Measurements from ENCODE around the gene KCNH6.

KCNH6 gene

DNA sequence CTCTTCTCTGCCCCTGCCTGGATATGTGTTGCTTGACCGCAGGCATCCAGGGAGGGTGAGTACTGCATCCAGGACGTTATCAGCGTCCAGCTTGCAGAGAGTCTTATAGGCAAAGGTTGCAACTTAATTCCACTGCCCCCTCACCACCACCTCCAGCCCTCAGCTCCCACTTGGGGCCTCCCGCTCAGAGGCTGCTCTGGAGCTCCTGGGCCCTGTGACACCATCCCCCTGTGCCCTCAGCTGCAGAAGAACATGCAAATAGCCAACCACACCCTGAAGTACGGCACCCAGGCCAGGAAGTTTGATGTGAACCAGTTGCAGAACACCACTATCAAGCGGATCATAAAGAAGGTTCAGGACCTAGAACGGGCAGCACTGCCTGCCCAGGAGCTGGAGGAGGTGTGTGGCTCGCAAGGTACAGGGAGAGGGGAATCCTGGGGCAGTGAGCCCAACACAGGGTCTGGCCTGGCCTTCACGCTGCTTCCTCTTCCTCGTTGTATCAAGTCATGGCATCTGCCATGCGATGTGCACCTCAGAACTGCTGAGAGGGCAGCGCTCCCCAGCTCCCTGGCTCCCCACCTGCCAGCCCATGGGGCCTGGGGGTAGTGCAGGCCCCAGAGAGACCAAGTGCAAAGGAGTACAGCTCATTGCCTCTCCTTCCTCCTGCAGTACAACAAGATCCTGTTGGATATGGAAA lies 36.7 kb upstream of the KCNH6 start:
- H3K23ac ChIP-seq (ENCODE audit: low read length) = no peak overlapping the region
- no peak overlapping the region for H3K4ac ChIP-seq (ENCODE audit: low read depth, low read length)
- no peaks in the 10 kb centered on the region for H3K4me1 ChIP-seq (ENCODE audit: control insufficient read depth, low read depth, low read length)
- H3K79me2 ChIP-seq (ENCODE audit: control insufficient read depth, insufficient read depth, low read length) = no peaks in the 10 kb centered on the region
- no peaks in the 10 kb centered on the region for H3K79me1 ChIP-seq (ENCODE audit: low read length)
- no peak overlapping the region for H3K9ac ChIP-seq (ENCODE audit: low read length)
- H4K8ac ChIP-seq (ENCODE audit: low read depth, low read length) = no peak overlapping the region
- H3K18ac ChIP-seq (ENCODE audit: low read length) = no peak overlapping the region
- H3K27me3 ChIP-seq (ENCODE audit: insufficient read depth, low read length, poor library complexity) = no peaks in the 10 kb centered on the region
- WGBS (ENCODE audit: extremely low coverage, insufficient coverage, low lambda C conversion rate) = no CpG with 5 or more reads among the region's 12 CpGs
- no peak overlapping the region for H2BK15ac ChIP-seq (replicated peaks; ENCODE audit: low read depth)
- H3K27ac ChIP-seq (ENCODE audit: low read depth, low read length) = no peak overlapping the region
- no peak overlapping the region for H3K56ac ChIP-seq (ENCODE audit: low read length)
- no peak overlapping the region for H4K5ac ChIP-seq (ENCODE audit: low read length)
- H2BK120ac ChIP-seq (ENCODE audit: low read depth, low read length) = no peak overlapping the region
- DNase-seq = no peak
- H3K36me3 ChIP-seq (ENCODE audit: control insufficient read depth, insufficient read depth, low read length) = no peaks in the 10 kb centered on the region
- no peak overlapping the region for H3K4me3 ChIP-seq (ENCODE audit: low read length)
- no peak overlapping the region for H3K4me2 ChIP-seq (ENCODE audit: low read length)
- no peak overlapping the region for H2BK5ac ChIP-seq (ENCODE audit: low read length)
- no peak overlapping the region for H2AK5ac ChIP-seq (ENCODE audit: low read length)

DNA sequence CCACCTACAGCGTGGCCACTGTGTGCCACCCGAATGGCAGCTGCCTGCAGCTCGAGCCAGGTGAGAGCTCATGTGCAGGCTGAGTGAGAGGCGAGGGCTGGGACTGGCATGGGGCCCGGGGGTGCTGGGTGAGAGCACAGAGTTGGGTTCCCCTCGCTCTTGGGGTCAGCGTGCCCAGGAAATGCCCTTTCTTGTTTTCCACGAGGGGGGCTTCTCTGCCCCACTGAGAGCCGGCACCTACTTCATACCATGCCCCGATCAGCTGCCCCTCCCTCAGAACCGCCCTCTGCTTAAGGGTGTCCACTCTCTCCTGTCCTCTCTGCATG lies 36.2 kb upstream of the KCNH6 start:
- Histone ChIP-seq H2BK5ac (ENCODE audit: low read length) (no peak overlapping the region), H3K56ac (ENCODE audit: low read length) (no peak overlapping the region), H3K79me1 (ENCODE audit: low read length) (no peaks in the 10 kb centered on the region), H3K79me2 (ENCODE audit: control insufficient read depth, insufficient read depth, low read length) (no peaks in the 10 kb centered on the region), H3K18ac (ENCODE audit: low read length) (no peak overlapping the region), H3K4ac (ENCODE audit: low read depth, low read length) (no peak overlapping the region), H3K4me3 (ENCODE audit: low read length) (no peak overlapping the region), H3K27me3 (ENCODE audit: insufficient read depth, low read length, poor library complexity) (no peaks in the 10 kb centered on the region), H4K5ac (ENCODE audit: low read length) (no peak overlapping the region), H3K23ac (ENCODE audit: low read length) (no peak overlapping the region), H2AK5ac (ENCODE audit: low read length) (no peak overlapping the region), H4K8ac (ENCODE audit: low read depth, low read length) (no peak overlapping the region), H3K27ac (ENCODE audit: low read depth, low read length) (no peak overlapping the region), H3K4me2 (ENCODE audit: low read length) (no peak overlapping the region), H3K9ac (ENCODE audit: low read length) (no peak overlapping the region), H3K4me1 (ENCODE audit: control insufficient read depth, low read depth, low read length) (no peaks in the 10 kb centered on the region), H2BK15ac (replicated peaks; ENCODE audit: low read depth) (no peak overlapping the region), H3K36me3 (ENCODE audit: control insufficient read depth, insufficient read depth, low read length) (no peaks in the 10 kb centered on the region), H2BK120ac (ENCODE audit: low read depth, low read length) (no peak overlapping the region)
- no peak for DNase-seq
- no CpG with 5 or more reads among the region's 11 CpGs for WGBS (ENCODE audit: extremely low coverage, insufficient coverage, low lambda C conversion rate)

DNA sequence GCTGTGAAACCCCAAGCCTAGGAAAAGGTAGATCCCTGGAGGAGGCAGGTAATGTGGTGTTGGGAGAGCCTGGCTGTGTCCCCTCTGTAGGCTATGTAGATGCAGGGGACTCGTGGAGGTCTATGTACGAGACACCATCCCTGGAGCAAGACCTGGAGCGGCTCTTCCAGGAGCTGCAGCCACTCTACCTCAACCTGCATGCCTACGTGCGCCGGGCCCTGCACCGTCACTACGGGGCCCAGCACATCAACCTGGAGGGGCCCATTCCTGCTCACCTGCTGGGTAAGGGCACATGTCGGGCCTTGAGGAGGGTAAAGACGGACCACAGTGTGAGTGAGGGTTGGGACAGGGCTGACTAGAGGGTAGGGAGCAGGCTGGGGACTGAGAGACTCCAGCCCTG lies 34.3 kb upstream of the KCNH6 start:
- Histone ChIP-seq H3K18ac (ENCODE audit: low read length) (no peak overlapping the region), H3K4me1 (ENCODE audit: control insufficient read depth, low read depth, low read length) (no peaks in the 10 kb centered on the region), H3K27ac (ENCODE audit: low read depth, low read length) (no peak overlapping the region), H2BK120ac (ENCODE audit: low read depth, low read length) (no peak overlapping the region), H3K4me2 (ENCODE audit: low read length) (no peak overlapping the region), H2AK5ac (ENCODE audit: low read length) (no peak overlapping the region), H3K4ac (ENCODE audit: low read depth, low read length) (no peak overlapping the region), H2BK5ac (ENCODE audit: low read length) (no peak overlapping the region), H2BK15ac (replicated peaks; ENCODE audit: low read depth) (no peak overlapping the region), H3K79me2 (ENCODE audit: control insufficient read depth, insufficient read depth, low read length) (no peaks in the 10 kb centered on the region), H3K27me3 (ENCODE audit: insufficient read depth, low read length, poor library complexity) (no peaks in the 10 kb centered on the region), H3K9ac (ENCODE audit: low read length) (no peak overlapping the region), H3K23ac (ENCODE audit: low read length) (no peak overlapping the region), H3K79me1 (ENCODE audit: low read length) (no peaks in the 10 kb centered on the region), H3K36me3 (ENCODE audit: control insufficient read depth, insufficient read depth, low read length) (no peaks in the 10 kb centered on the region), H3K4me3 (ENCODE audit: low read length) (no peak overlapping the region), H3K56ac (ENCODE audit: low read length) (no peak overlapping the region), H4K5ac (ENCODE audit: low read length) (no peak overlapping the region), H4K8ac (ENCODE audit: low read depth, low read length) (no peak overlapping the region)
- no CpG with 5 or more reads among the region's 10 CpGs for WGBS (ENCODE audit: extremely low coverage, insufficient coverage, low lambda C conversion rate)
- no peak for DNase-seq

DNA sequence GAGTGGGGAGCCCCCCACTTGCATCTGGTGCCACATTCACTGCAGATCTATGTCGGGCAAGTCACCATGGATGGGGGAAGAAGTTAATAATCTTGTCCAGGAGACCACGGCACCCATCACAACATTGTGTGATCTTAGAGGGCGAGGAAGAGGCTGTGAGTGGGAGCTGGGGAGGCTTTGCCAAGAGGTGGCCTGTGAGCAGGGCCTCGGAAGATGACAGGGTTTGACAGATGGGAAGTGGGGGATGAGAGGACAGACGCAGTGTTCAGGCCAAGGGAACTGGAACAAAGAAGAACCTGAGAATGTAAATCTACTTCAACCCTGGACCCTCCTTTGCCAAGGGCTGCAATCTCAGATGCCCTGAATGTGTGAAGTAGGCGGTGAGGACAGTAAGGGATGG lies 33.9 kb upstream of the KCNH6 start:
- DNase-seq = no peak
- Histone ChIP-seq H2BK120ac (ENCODE audit: low read depth, low read length) (no peak overlapping the region), H3K4ac (ENCODE audit: low read depth, low read length) (no peak overlapping the region)

DNA sequence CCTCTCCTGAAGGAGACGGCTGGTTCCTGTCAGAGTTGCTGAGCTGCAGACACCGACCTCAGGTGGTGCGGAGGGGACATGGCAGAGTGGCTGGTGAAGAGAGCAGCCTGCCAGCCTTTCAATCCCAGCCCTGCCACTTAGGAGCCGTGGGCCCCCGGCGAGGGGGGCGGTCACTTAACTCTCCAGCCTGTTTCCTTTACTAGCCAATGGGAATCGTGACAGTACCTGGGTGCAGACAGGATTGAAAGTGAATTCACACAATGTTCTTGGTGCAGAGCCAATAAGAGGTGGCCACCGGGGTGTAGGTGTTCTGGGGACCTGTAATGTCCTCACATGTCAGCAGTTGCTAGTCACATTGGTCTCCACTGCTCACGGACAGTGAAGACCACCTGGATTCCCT lies 32.8 kb upstream of the KCNH6 start:
- Histone ChIP-seq H3K79me1 (ENCODE audit: low read length) (no peaks in the 10 kb centered on the region), H4K5ac (ENCODE audit: low read length) (no peak overlapping the region), H3K36me3 (ENCODE audit: control insufficient read depth, insufficient read depth, low read length) (no peaks in the 10 kb centered on the region), H4K8ac (ENCODE audit: low read depth, low read length) (no peak overlapping the region), H3K4me2 (ENCODE audit: low read length) (no peak overlapping the region), H3K18ac (ENCODE audit: low read length) (no peak overlapping the region), H3K27ac (ENCODE audit: low read depth, low read length) (no peak overlapping the region), H3K79me2 (ENCODE audit: control insufficient read depth, insufficient read depth, low read length) (no peaks in the 10 kb centered on the region), H2BK15ac (replicated peaks; ENCODE audit: low read depth) (no peak overlapping the region), H3K9ac (ENCODE audit: low read length) (no peak overlapping the region), H3K4me1 (ENCODE audit: control insufficient read depth, low read depth, low read length) (no peaks in the 10 kb centered on the region), H3K56ac (ENCODE audit: low read length) (no peak overlapping the region), H3K4me3 (ENCODE audit: low read length) (no peak overlapping the region), H2BK120ac (ENCODE audit: low read depth, low read length) (no peak overlapping the region), H2BK5ac (ENCODE audit: low read length) (no peak overlapping the region), H3K23ac (ENCODE audit: low read length) (no peak overlapping the region), H3K27me3 (ENCODE audit: insufficient read depth, low read length, poor library complexity) (no peaks in the 10 kb centered on the region), H3K4ac (ENCODE audit: low read depth, low read length) (no peak overlapping the region), H2AK5ac (ENCODE audit: low read length) (no peak overlapping the region)
- WGBS (ENCODE audit: extremely low coverage, insufficient coverage, low lambda C conversion rate) = no CpG with 5 or more reads among the region's 10 CpGs
- peak; percentile 18 for DNase-seq

More for the DNA sequence above, 33.9 kb upstream of the KCNH6 start:
- no peaks in the 10 kb centered on the region for H3K27me3 ChIP-seq (ENCODE audit: insufficient read depth, low read length, poor library complexity)
- H3K27ac ChIP-seq (ENCODE audit: low read depth, low read length) = no peak overlapping the region
- no peak overlapping the region for H3K4me2 ChIP-seq (ENCODE audit: low read length)
- no peaks in the 10 kb centered on the region for H3K36me3 ChIP-seq (ENCODE audit: control insufficient read depth, insufficient read depth, low read length)
- no peak overlapping the region for H3K4me3 ChIP-seq (ENCODE audit: low read length)
- no peak overlapping the region for H3K18ac ChIP-seq (ENCODE audit: low read length)
- H4K8ac ChIP-seq (ENCODE audit: low read depth, low read length) = no peak overlapping the region
- H3K9ac ChIP-seq (ENCODE audit: low read length) = no peak overlapping the region
- H3K4me1 ChIP-seq (ENCODE audit: control insufficient read depth, low read depth, low read length) = no peaks in the 10 kb centered on the region
- no peak overlapping the region for H2BK5ac ChIP-seq (ENCODE audit: low read length)
- H3K79me1 ChIP-seq (ENCODE audit: low read length) = no peaks in the 10 kb centered on the region
- H4K5ac ChIP-seq (ENCODE audit: low read length) = no peak overlapping the region
- no CpG with 5 or more reads among the region's 6 CpGs for WGBS (ENCODE audit: extremely low coverage, insufficient coverage, low lambda C conversion rate)
- H3K56ac ChIP-seq (ENCODE audit: low read length) = no peak overlapping the region
- H2BK15ac ChIP-seq (replicated peaks; ENCODE audit: low read depth) = no peak overlapping the region
- H3K79me2 ChIP-seq (ENCODE audit: control insufficient read depth, insufficient read depth, low read length) = no peaks in the 10 kb centered on the region
- H2AK5ac ChIP-seq (ENCODE audit: low read length) = no peak overlapping the region
- no peak overlapping the region for H3K23ac ChIP-seq (ENCODE audit: low read length)

DNA sequence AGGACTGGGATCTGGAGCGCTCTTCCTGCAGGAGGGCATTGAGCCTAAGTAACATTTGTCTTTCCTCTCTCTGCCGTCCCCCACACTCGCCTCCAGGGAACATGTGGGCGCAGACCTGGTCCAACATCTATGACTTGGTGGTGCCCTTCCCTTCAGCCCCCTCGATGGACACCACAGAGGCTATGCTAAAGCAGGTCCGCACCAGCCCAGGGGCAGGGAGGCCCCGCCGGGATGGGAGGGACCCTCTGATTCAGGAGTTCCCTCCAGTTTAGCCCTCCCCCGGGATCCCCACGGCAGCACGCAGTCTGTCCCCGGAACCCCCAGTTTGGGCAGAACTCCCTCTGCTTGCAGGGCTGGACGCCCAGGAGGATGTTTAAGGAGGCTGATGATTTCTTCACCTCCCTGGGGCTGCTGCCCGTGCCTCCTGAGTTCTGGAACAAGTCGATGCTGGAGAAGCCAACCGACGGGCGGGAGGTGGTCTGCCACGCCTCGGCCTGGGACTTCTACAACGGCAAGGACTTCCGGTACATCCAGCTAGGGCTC lies 32.2 kb upstream of the KCNH6 start:
- Histone ChIP-seq H3K4ac (ENCODE audit: low read depth, low read length) (no peak overlapping the region), H3K36me3 (ENCODE audit: control insufficient read depth, insufficient read depth, low read length) (no peaks in the 10 kb centered on the region), H3K56ac (ENCODE audit: low read length) (no peak overlapping the region)

More for the DNA sequence above, 32.2 kb upstream of the KCNH6 start:
- Histone ChIP-seq H3K23ac (ENCODE audit: low read length) (no peak overlapping the region), H3K79me2 (ENCODE audit: control insufficient read depth, insufficient read depth, low read length) (no peaks in the 10 kb centered on the region), H2BK5ac (ENCODE audit: low read length) (no peak overlapping the region), H4K5ac (ENCODE audit: low read length) (no peak overlapping the region), H2BK15ac (replicated peaks; ENCODE audit: low read depth) (no peak overlapping the region), H3K4me1 (ENCODE audit: control insufficient read depth, low read depth, low read length) (no peaks in the 10 kb centered on the region), H3K9ac (ENCODE audit: low read length) (no peak overlapping the region), H4K8ac (ENCODE audit: low read depth, low read length) (no peak overlapping the region), H3K4me3 (ENCODE audit: low read length) (no peak overlapping the region), H3K18ac (ENCODE audit: low read length) (no peak overlapping the region), H3K79me1 (ENCODE audit: low read length) (no peaks in the 10 kb centered on the region), H2AK5ac (ENCODE audit: low read length) (no peak overlapping the region), H3K27ac (ENCODE audit: low read depth, low read length) (no peak overlapping the region), H3K4me2 (ENCODE audit: low read length) (no peak overlapping the region), H2BK120ac (ENCODE audit: low read depth, low read length) (no peak overlapping the region), H3K27me3 (ENCODE audit: insufficient read depth, low read length, poor library complexity) (no peaks in the 10 kb centered on the region)
- no peak for DNase-seq
- no CpG with 5 or more reads among the region's 22 CpGs for WGBS (ENCODE audit: extremely low coverage, insufficient coverage, low lambda C conversion rate)
